ENCODE measurements around the gene MORN2. TPM values are rescaled to one million over a fixed set of nuclear protein-coding genes. Genes with fewer than 3 reads are reported as not detected.

MORN2 gene
- total and polyA plus RNA-seq, 2 experiments from 2014 or later = 38.5 to 57.6 TPM

DNA sequence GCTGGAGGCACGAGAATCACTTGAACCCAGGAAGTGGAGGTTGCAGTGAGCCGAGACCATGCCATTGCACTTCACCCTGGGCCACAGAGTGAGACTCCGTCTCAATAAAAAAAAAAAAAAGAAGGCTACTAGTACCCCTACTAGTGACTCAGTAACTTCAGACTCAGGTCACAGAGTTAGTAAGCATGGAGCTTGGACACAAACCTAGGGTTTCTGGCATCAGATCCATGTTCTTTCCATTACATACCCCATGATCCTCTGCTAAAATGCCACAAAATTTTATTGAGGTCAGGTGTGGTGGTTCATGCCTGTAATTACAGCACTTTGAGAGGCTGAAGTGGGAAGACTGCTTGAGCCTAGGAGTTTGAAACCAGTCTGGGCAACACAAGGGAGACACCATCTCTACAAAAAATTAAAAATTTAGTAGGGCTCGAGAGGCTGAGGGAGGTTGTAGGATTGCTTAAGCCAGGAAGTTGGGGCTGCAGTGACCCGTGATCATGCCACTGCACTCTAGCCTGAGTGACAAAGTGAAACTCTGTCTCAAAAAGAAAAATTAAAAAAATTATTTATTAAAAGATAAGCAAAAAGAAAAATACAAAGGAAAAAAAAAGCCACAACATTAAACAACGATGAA lies 45.1 kb upstream of the MORN2 start:
- H2AFZ ChIP-seq = no peak overlapping the region
- no peak overlapping the region for H3K27ac ChIP-seq
- H3K9ac ChIP-seq = no peak overlapping the region
- DNase-seq = no peak
- H3K4me1 ChIP-seq (ENCODE audit: insufficient read depth) = peaks cover 10% of the 10 kb centered on the region; the same call in 1 of the 2 replicates
- H3K9me2 ChIP-seq (ENCODE audit: insufficient read depth) = no peaks in the 10 kb centered on the region
- in situ Hi-C loops (cut with MboI) = no loop called here
- H3K27me3 ChIP-seq (replicated peaks; ENCODE audit: insufficient read depth) = no peaks in the 10 kb centered on the region
- H3K4me3 ChIP-seq = no peak overlapping the region
- H3K9me3 ChIP-seq (ENCODE audit: low read depth) = no peaks in the 10 kb centered on the region
- no peaks in the 10 kb centered on the region for H3F3A ChIP-seq (ENCODE audit: insufficient read depth)
- H3K79me2 ChIP-seq (ENCODE audit: insufficient read depth) = no peaks in the 10 kb centered on the region
- no peaks in the 10 kb centered on the region for H4K20me1 ChIP-seq (ENCODE audit: insufficient read depth)
- peaks cover 4% of the 10 kb centered on the region; the same call in 1 of the 2 replicates for H3K36me3 ChIP-seq (ENCODE audit: low read depth)
- TF ChIP-seq EZH2 (IDR thresholded peaks at IDR 0.05; ENCODE audit: insufficient read depth, poor library complexity, severe bottlenecking) = no peak
- TF ChIP-seq EZH2phosphoT487 (IDR thresholded peaks at IDR 0.05; ENCODE audit: insufficient read depth, low read depth) = no peak
- H3K4me2 ChIP-seq (ENCODE audit: unreplicated experiment) = no peak overlapping the region
- 84 to 85% methylated on average over 6 of the region's 6 CpGs for WGBS, 2 experiments (ENCODE audit: low coverage in 1 of 2, low lambda C conversion rate in 2 of 2, missing lambda C conversion rate in 2 of 2)

DNA sequence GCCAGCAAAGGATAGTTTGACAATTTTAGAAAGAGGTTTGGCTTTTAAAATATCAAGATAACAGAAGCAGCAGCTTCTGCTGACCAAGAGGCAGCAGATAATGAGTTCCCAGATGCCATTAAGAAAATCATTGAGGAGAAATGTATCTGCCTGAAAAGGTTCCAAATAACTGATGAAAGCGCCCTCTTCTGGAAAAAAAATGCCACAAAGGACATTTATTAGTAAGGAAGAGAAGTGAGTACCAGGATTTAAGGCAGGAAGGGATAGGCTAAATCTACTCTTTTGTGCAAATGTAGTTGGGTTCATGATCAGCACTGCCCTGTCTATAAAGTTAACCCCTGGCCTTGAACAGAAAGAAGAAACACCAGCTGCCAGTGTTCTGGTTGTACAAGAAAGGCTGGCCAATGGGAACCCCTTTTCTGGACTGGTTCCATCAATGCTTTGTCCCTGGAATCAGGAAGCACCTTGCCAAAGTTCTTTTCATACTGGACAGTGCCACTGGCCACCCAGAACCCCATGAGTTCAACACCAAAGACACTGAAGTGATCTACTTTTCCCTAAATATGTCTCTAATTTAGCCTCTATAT lies 40.7 kb upstream of the MORN2 start:
- no peaks in the 10 kb centered on the region for H3K9me3 ChIP-seq (ENCODE audit: low read depth)
- H3K79me2 ChIP-seq (ENCODE audit: insufficient read depth) = no peaks in the 10 kb centered on the region
- H4K20me1 ChIP-seq (ENCODE audit: insufficient read depth) = no peaks in the 10 kb centered on the region
- no peak overlapping the region for H3K4me2 ChIP-seq (ENCODE audit: unreplicated experiment)
- WGBS, 2 experiments (ENCODE audit: low coverage in 1 of 2, low lambda C conversion rate in 2 of 2, missing lambda C conversion rate in 2 of 2) = 0 to 12% methylated on average over 1 of the region's 1 CpG
- no peak overlapping the region for H3K9ac ChIP-seq
- H3K9me2 ChIP-seq (ENCODE audit: insufficient read depth) = no peaks in the 10 kb centered on the region
- peaks cover 3% of the 10 kb centered on the region; the same call in 1 of the 2 replicates for H3K36me3 ChIP-seq (ENCODE audit: low read depth)
- H3K27me3 ChIP-seq (replicated peaks; ENCODE audit: insufficient read depth) = no peaks in the 10 kb centered on the region
- H3K4me3 ChIP-seq = no peak overlapping the region
- TF ChIP-seq EZH2 (IDR thresholded peaks at IDR 0.05; ENCODE audit: insufficient read depth, poor library complexity, severe bottlenecking) (no peak), EZH2phosphoT487 (IDR thresholded peaks at IDR 0.05; ENCODE audit: insufficient read depth, low read depth) (no peak)
- peak; percentile 53 for DNase-seq
- no peak overlapping the region for H3K27ac ChIP-seq
- in situ Hi-C loops (cut with MboI) = no loop called here
- H2AFZ ChIP-seq = no peak overlapping the region
- no peaks in the 10 kb centered on the region for H3K4me1 ChIP-seq (ENCODE audit: insufficient read depth)
- no peaks in the 10 kb centered on the region for H3F3A ChIP-seq (ENCODE audit: insufficient read depth)

- no peaks in the 10 kb centered on the region for H3K9me2 ChIP-seq (ENCODE audit: insufficient read depth)
- no peaks in the 10 kb centered on the region for H4K20me1 ChIP-seq (ENCODE audit: insufficient read depth)
- H3K4me3 ChIP-seq = no peak overlapping the region
- H3K4me1 ChIP-seq (ENCODE audit: insufficient read depth) = no peaks in the 10 kb centered on the region
- TF ChIP-seq EZH2phosphoT487 (IDR thresholded peaks at IDR 0.05; ENCODE audit: insufficient read depth, low read depth) (no peak), EZH2 (IDR thresholded peaks at IDR 0.05; ENCODE audit: insufficient read depth, poor library complexity, severe bottlenecking) (no peak)
- H3F3A ChIP-seq (ENCODE audit: insufficient read depth) = no peaks in the 10 kb centered on the region
- H3K27me3 ChIP-seq (replicated peaks; ENCODE audit: insufficient read depth) = no peaks in the 10 kb centered on the region
- DNase-seq = no peak
- no peak overlapping the region for H3K27ac ChIP-seq
- H3K4me2 ChIP-seq (ENCODE audit: unreplicated experiment) = no peak overlapping the region
- H2AFZ ChIP-seq = no peak overlapping the region
- no peaks in the 10 kb centered on the region for H3K9me3 ChIP-seq (ENCODE audit: low read depth)
- 94 to 100% methylated on average over 3 of the region's 3 CpGs for WGBS, 2 experiments (ENCODE audit: low coverage in 1 of 2, low lambda C conversion rate in 2 of 2, missing lambda C conversion rate in 2 of 2)
- H3K79me2 ChIP-seq (ENCODE audit: insufficient read depth) = no peaks in the 10 kb centered on the region
- in situ Hi-C loops (cut with MboI) = no loop called here
- H3K36me3 ChIP-seq (ENCODE audit: low read depth) = peaks cover 4% of the 10 kb centered on the region; the same call in 1 of the 2 replicates
- no peak overlapping the region for H3K9ac ChIP-seq
These were observed 39.8 kb upstream of the MORN2 start for GRCh38 chr2:38835990-38836389.

GRCh38 chr2:38836791-38837190 lies 39.0 kb upstream of the MORN2 start:
- in situ Hi-C loops (cut with MboI) = no loop called here
- Histone ChIP-seq H3K4me1 (ENCODE audit: insufficient read depth) (no peaks in the 10 kb centered on the region), H4K20me1 (ENCODE audit: insufficient read depth) (no peaks in the 10 kb centered on the region), H3K27ac (no peak overlapping the region), H3K27me3 (replicated peaks; ENCODE audit: insufficient read depth) (no peaks in the 10 kb centered on the region), H3K9me2 (ENCODE audit: insufficient read depth) (no peaks in the 10 kb centered on the region), H2AFZ (no peak overlapping the region), H3K4me2 (ENCODE audit: unreplicated experiment) (no peak overlapping the region), H3F3A (ENCODE audit: insufficient read depth) (no peaks in the 10 kb centered on the region), H3K9me3 (ENCODE audit: low read depth) (no peaks in the 10 kb centered on the region), H3K4me3 (no peak overlapping the region), H3K36me3 (ENCODE audit: low read depth) (peaks cover 11% of the 10 kb centered on the region), H3K9ac (no peak overlapping the region), H3K79me2 (ENCODE audit: insufficient read depth) (no peaks in the 10 kb centered on the region)
- DNase-seq = no peak
- no peak for TF ChIP-seq EZH2phosphoT487 (IDR thresholded peaks at IDR 0.05; ENCODE audit: insufficient read depth, low read depth)
- TF ChIP-seq EZH2 (IDR thresholded peaks at IDR 0.05; ENCODE audit: insufficient read depth, poor library complexity, severe bottlenecking) = no peak
- WGBS, 2 experiments (ENCODE audit: low coverage in 1 of 2, low lambda C conversion rate in 2 of 2, missing lambda C conversion rate in 2 of 2) = 95 to 98% methylated on average over 2 of the region's 2 CpGs

Measured in GM23248 (cell line).